ENCODE data around the gene RAE1. TPM values are rescaled to one million over a fixed set of nuclear protein-coding genes. Genes with fewer than 3 reads are reported as not detected.

RAE1 gene
- total RNA-seq, 1 experiment from 2014 or later, result 53.1 TPM

GRCh38 chr20:57385940-57386339 lies 34.9 kb downstream of the RAE1 start:
- no peak overlapping the region for H3K9ac ChIP-seq (ENCODE audit: extremely low read depth, insufficient read length, low read length)
- H3K4me1 Mint-ChIP-seq, result peaks cover 10 to 18% of the 10 kb centered on the region in 2 experiments
- H2AFZ ChIP-seq (ENCODE audit: low read length), result no peak overlapping the region
- H4K20me1 ChIP-seq (ENCODE audit: control insufficient read depth, insufficient read depth, insufficient read length), result no peaks in the 10 kb centered on the region
- no CpG with 5 or more reads among the region's 6 CpGs for WGBS (ENCODE audit: extremely low coverage, insufficient read length, low lambda C conversion rate)
- H3K9me3 Mint-ChIP-seq, result no peaks in the 10 kb centered on the region
- no peaks in the 10 kb centered on the region for H3K4me1 ChIP-seq (ENCODE audit: insufficient read depth, low read length)
- H3K27me3 Mint-ChIP-seq (ENCODE audit: low read depth), result peaks cover 6% of the 10 kb centered on the region
- H3K56ac ChIP-seq (ENCODE audit: insufficient read length, low read depth, low read length), result no peak overlapping the region
- no peak overlapping the region for H3K4me2 ChIP-seq (ENCODE audit: insufficient read depth, insufficient read length, low read length)
- no peak overlapping the region for H2BK20ac ChIP-seq (ENCODE audit: low read depth, low read length, poor library complexity, severe bottlenecking)
- peaks cover 0 to under 1% (median 0%) of the 10 kb centered on the region in 3 experiments; a peak in 2 of 7 replicates for H3K36me3 Mint-ChIP-seq (ENCODE audit: insufficient read depth in 1 of 3, low read depth in 3 of 3)
- H3K79me1 ChIP-seq (ENCODE audit: insufficient read depth, low read depth, low read length, poor library complexity, severe bottlenecking), result no peaks in the 10 kb centered on the region
- H3K4me3 Mint-ChIP-seq, result no peak overlapping the region; a peak in 1 of 5 replicates
- no peak overlapping the region for H2BK120ac ChIP-seq (ENCODE audit: low read depth, low read length, poor library complexity, severe bottlenecking)
- H3K23ac ChIP-seq (ENCODE audit: insufficient read length, low read depth, low read length), result no peak overlapping the region
- no peak for DNase-seq
- no peaks in the 10 kb centered on the region for H3K9me3 ChIP-seq (ENCODE audit: control insufficient read depth, low read depth, low read length)
- H3K79me2 ChIP-seq (ENCODE audit: insufficient read depth, low read length), result no peaks in the 10 kb centered on the region
- H4K5ac ChIP-seq (ENCODE audit: insufficient read length, low read depth, low read length), result no peak overlapping the region
- H3K27ac ChIP-seq (ENCODE audit: insufficient read length, low read depth, low read length), result no peak overlapping the region
- H3K14ac ChIP-seq (ENCODE audit: insufficient read depth, low read length), result no peak overlapping the region
- H2BK15ac ChIP-seq (ENCODE audit: low read depth, low read length), result no peak overlapping the region
- no peak overlapping the region for H4K8ac ChIP-seq (replicated peaks; ENCODE audit: insufficient read length, low read depth, low read length)
- no peak overlapping the region for H2BK5ac ChIP-seq (ENCODE audit: insufficient read length, low read length)
- H2AK5ac ChIP-seq (ENCODE audit: insufficient read length, low read length), result no peak overlapping the region
- no peak overlapping the region for H3K4ac ChIP-seq (ENCODE audit: low read depth, low read length)
- H3K23me2 ChIP-seq (ENCODE audit: insufficient read length, low read depth, low read length, poor library complexity, severe bottlenecking), result peaks cover 16% of the 10 kb centered on the region
- TF ChIP-seq CTCF (conservative IDR thresholded peaks at IDR 0.05), result no peak
- H3K27ac Mint-ChIP-seq, result no peak overlapping the region
- no peak overlapping the region for H3K18ac ChIP-seq (ENCODE audit: insufficient read length, low read depth, low read length)
- H4K91ac ChIP-seq (ENCODE audit: insufficient read length, low read depth, low read length), result no peak overlapping the region
- no peaks in the 10 kb centered on the region for H3K27me3 ChIP-seq (ENCODE audit: insufficient read depth, low read length)
- H3T11ph ChIP-seq (ENCODE audit: low read length), result no peak overlapping the region
- no peak overlapping the region for H2BK12ac ChIP-seq (ENCODE audit: insufficient read length, low read depth, low read length)
